CD14-positive monocyte (primary cell): ENCODE results near the gene CD22. TPM values are rescaled to one million over a fixed set of nuclear protein-coding genes. Genes with fewer than 3 reads are reported as not detected.

Experiments used
- DNase-seq, 3 donors: peaks; one replicate each; pipeline ENCODE4 v3.0.0-alpha.2; 2011 to 2022
- H2AFZ ChIP-seq: 2 replicates; pipeline ENCODE4 v1.6.0; 2012; ENCODE audit warnings: mild to moderate bottlenecking, low read depth, low read length, inconsistent platforms; ENCODE audit not compliant: insufficient read depth, poor library complexity, severe bottlenecking
- H3K27ac ChIP-seq, 2 donors: 1 replicate in 1 of 2; 2 replicates in 1 of 2; pipeline ENCODE4 v1.5.1; 2012 to 2013; ENCODE audit warnings: low read length in 2 of 2, control low read depth in 1 of 2, inconsistent platforms in 1 of 2, low read depth in 1 of 2, mild to moderate bottlenecking in 1 of 2
- H3K27me3 ChIP-seq, 2 donors: one replicate each; pipeline versions ENCODE4 v1.6.0 to v1.6.1; 2011 to 2013; ENCODE audit warnings: low read length in 2 of 2; ENCODE audit not compliant: control insufficient read depth in 2 of 2, insufficient read depth in 2 of 2
- H3K36me3 ChIP-seq, 2 donors: replicated peaks in 1 of 2; 1 replicate in 1 of 2; 2 replicates in 1 of 2; pipeline versions ENCODE4 v1.5.1 to v1.6.1; 2012 to 2013; ENCODE audit warnings: low read length in 2 of 2, control low read depth in 1 of 2, inconsistent platforms in 1 of 2, mild to moderate bottlenecking in 1 of 2; ENCODE audit not compliant: insufficient read depth in 2 of 2, control insufficient read depth in 1 of 2
- H3K4me1 ChIP-seq, 2 donors: 1 replicate in 1 of 2; 2 replicates in 1 of 2; pipeline versions ENCODE4 v1.5.1 to v1.6.1; 2012 to 2013; ENCODE audit warnings: low read length in 2 of 2, control low read depth in 1 of 2, inconsistent platforms in 1 of 2, mild to moderate bottlenecking in 1 of 2, moderate library complexity in 1 of 2; ENCODE audit not compliant: insufficient read depth in 2 of 2, control insufficient read depth in 1 of 2
- H3K4me2 ChIP-seq: replicated peaks from 2 replicates; pipeline ENCODE3; 2012; ENCODE audit warnings: low read length, moderate library complexity, mild to moderate bottlenecking; ENCODE audit not compliant: poor library complexity, severe bottlenecking; ENCODE audit errors: extremely low read depth
- H3K4me3 ChIP-seq, 3 experiments: fragments of 200-600 bp in 1 of 3; sonication (generic) in 1 of 3; replicated peaks in 1 of 3; 1 replicate in 2 of 3; 2 replicates in 1 of 3; pipeline ENCODE4 v1.5.1; 2011 to 2013; ENCODE audit warnings: low read length in 3 of 3, mild to moderate bottlenecking in 3 of 3, control low read depth in 2 of 3, low read depth in 2 of 3, inconsistent platforms in 1 of 3, moderate library complexity in 1 of 3
- H3K79me2 ChIP-seq: 2 replicates; pipeline ENCODE4 v1.6.0; 2012; ENCODE audit warnings: mild to moderate bottlenecking, control low read depth, inconsistent platforms, low read length, moderate library complexity; ENCODE audit not compliant: insufficient read depth
- H3K9ac ChIP-seq: 2 replicates; pipeline ENCODE4 v1.6.0; 2017; ENCODE audit warnings: low read length, mild to moderate bottlenecking; ENCODE audit not compliant: insufficient read depth, poor library complexity, severe bottlenecking
- H3K9me3 ChIP-seq, 2 donors: replicated peaks in 1 of 2; 1 replicate in 1 of 2; 2 replicates in 1 of 2; pipeline versions ENCODE4 v1.5.1 to v1.6.1; 2012 to 2013; ENCODE audit warnings: low read length in 2 of 2, control low read depth in 1 of 2; ENCODE audit not compliant: control insufficient read depth in 1 of 2, insufficient read depth in 1 of 2
- H4K20me1 ChIP-seq: 2 replicates; pipeline ENCODE4 v1.6.0; 2012; ENCODE audit warnings: mild to moderate bottlenecking, low read length, control low read depth, moderate library complexity; ENCODE audit not compliant: insufficient read depth
- H3K27ac Mint-ChIP-seq, 7 donors: one replicate each; pipeline ENCODE4 v1.8.0; 2020; ENCODE audit warnings: mild to moderate bottlenecking in 7 of 7, mixed read lengths in 7 of 7, moderate library complexity in 6 of 7, inconsistent platforms in 2 of 7
- H3K27me3 Mint-ChIP-seq, 3 donors: one replicate each; pipeline ENCODE4 v1.8.0; 2021 to 2022; ENCODE audit warnings: low read depth in 3 of 3, mild to moderate bottlenecking in 3 of 3, mixed read lengths in 3 of 3, moderate library complexity in 3 of 3, inconsistent platforms in 1 of 3
- H3K36me3 Mint-ChIP-seq, 2 donors: one replicate each; pipeline ENCODE4 v1.8.0; 2020; ENCODE audit warnings: mixed read lengths in 2 of 2, inconsistent platforms in 1 of 2, mild to moderate bottlenecking in 1 of 2
- H3K4me1 Mint-ChIP-seq: one replicate; pipeline ENCODE4 v1.8.0; 2020; ENCODE audit warnings: mild to moderate bottlenecking, mixed read lengths
- H3K4me3 Mint-ChIP-seq, 2 donors: one replicate each; pipeline ENCODE4 v1.8.0; 2020; ENCODE audit warnings: mild to moderate bottlenecking in 2 of 2, mixed read lengths in 2 of 2, moderate library complexity in 1 of 2
- H3K9me3 Mint-ChIP-seq, 7 donors: one replicate each; pipeline ENCODE4 v1.8.0; 2020 to 2022; ENCODE audit warnings: mixed read lengths in 7 of 7, mild to moderate bottlenecking in 6 of 7, moderate library complexity in 6 of 7, inconsistent platforms in 2 of 7
- WGBS: methylation state at CpG from one replicate; pipeline ENCODE4 v1.1.5; 2013; ENCODE audit warnings: missing lambda C conversion rate; ENCODE audit not compliant: insufficient coverage; 5-methylcytosine and 5-hydroxymethylcytosine counted together
- intact Hi-C, 2 donors: fragments of 100-400 bp; cut with micrococcal nuclease; formaldehyde crosslinking; loops; one replicate each; pipeline versions ENCODE4 v1.15.0 to v1.15.1; 2023
- polyA plus RNA-seq, 3 donors: library from polyadenylated mRNA; depleted of rRNA in 1 of 3; unstranded in 2 of 3; stranded (reverse) in 1 of 3; fragments of 300-500 nt in 2 of 3; fragments of >200 nt in 1 of 3; fragmentation: Illumina TruSeq in 2 of 3; gene quantifications; 1 replicate in 2 of 3; 2 replicates in 1 of 3; pipeline ENCODE4 v1.2.3, GENCODE V29; 2012 to 2021
- TF ChIP-seq, protein P1 (sequence below): fragments of 200-600 bp; IDR thresholded peaks from one replicate; pipeline ENCODE4 v1.8.0; 2022; ENCODE audit warnings: antibody characterized with exemption, mild to moderate bottlenecking

The CD22 gene
- polyA plus RNA-seq, 3 donors: 0.24 to 4.8 (median 0.88) TPM

DNA sequence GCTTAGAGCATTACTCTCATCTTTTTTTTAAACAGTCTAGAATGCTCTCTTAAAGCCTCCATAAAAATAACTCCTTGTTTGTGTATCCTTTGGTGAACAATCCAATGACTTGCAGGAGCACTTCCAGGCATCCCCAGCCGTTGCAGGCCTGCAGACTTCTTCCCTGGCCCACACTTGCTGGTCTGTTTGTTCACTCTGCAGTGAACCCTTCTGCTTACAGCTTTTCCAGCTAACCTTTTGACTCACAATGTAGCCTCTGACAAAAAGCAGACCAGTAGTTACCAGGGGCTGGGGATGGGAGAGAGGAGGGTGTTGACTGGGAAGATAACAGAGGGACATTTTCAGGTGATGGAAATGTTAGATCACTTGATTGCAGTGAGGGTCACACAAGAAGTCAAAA, 51.0 kb downstream of the CD22 start:
- no peaks in the 10 kb centered on the region for H3K36me3 ChIP-seq
- H3K79me2 ChIP-seq: no peaks in the 10 kb centered on the region
- no peak overlapping the region for H3K27ac ChIP-seq
- H3K9me3 ChIP-seq: peaks cover 6 to 12% of the 10 kb centered on the region in 2 donors
- H4K20me1 ChIP-seq: no peaks in the 10 kb centered on the region
- Mint-ChIP-seq H3K27ac (peak overlapping the region in 1 of 7 donors; percentile 24), H3K9me3 (peaks cover 3 to 24% (median 8%) of the 10 kb centered on the region in 7 donors), H3K36me3 (no peaks in the 10 kb centered on the region), H3K4me1 (peaks cover 17% of the 10 kb centered on the region), H3K27me3 (peaks cover 17 to 27% (median 20%) of the 10 kb centered on the region in 3 donors), H3K4me3 (no peak overlapping the region)
- H2AFZ ChIP-seq: no peak overlapping the region
- peaks cover 0 to 2% of the 10 kb centered on the region in 2 donors for H3K27me3 ChIP-seq
- no peak overlapping the region for H3K4me3 ChIP-seq
- peaks cover 0 to 12% of the 10 kb centered on the region in 2 donors for H3K4me1 ChIP-seq
- intact Hi-C loops: no loop called here
- no peak overlapping the region for H3K9ac ChIP-seq
- no peak overlapping the region for H3K4me2 ChIP-seq
- TF ChIP-seq, protein P1, sequence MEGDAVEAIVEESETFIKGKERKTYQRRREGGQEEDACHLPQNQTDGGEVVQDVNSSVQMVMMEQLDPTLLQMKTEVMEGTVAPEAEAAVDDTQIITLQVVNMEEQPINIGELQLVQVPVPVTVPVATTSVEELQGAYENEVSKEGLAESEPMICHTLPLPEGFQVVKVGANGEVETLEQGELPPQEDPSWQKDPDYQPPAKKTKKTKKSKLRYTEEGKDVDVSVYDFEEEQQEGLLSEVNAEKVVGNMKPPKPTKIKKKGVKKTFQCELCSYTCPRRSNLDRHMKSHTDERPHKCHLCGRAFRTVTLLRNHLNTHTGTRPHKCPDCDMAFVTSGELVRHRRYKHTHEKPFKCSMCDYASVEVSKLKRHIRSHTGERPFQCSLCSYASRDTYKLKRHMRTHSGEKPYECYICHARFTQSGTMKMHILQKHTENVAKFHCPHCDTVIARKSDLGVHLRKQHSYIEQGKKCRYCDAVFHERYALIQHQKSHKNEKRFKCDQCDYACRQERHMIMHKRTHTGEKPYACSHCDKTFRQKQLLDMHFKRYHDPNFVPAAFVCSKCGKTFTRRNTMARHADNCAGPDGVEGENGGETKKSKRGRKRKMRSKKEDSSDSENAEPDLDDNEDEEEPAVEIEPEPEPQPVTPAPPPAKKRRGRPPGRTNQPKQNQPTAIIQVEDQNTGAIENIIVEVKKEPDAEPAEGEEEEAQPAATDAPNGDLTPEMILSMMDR: no peak
- no CpG with 5 or more reads among the region's 1 CpG for WGBS
- DNase-seq: no peak

DNA sequence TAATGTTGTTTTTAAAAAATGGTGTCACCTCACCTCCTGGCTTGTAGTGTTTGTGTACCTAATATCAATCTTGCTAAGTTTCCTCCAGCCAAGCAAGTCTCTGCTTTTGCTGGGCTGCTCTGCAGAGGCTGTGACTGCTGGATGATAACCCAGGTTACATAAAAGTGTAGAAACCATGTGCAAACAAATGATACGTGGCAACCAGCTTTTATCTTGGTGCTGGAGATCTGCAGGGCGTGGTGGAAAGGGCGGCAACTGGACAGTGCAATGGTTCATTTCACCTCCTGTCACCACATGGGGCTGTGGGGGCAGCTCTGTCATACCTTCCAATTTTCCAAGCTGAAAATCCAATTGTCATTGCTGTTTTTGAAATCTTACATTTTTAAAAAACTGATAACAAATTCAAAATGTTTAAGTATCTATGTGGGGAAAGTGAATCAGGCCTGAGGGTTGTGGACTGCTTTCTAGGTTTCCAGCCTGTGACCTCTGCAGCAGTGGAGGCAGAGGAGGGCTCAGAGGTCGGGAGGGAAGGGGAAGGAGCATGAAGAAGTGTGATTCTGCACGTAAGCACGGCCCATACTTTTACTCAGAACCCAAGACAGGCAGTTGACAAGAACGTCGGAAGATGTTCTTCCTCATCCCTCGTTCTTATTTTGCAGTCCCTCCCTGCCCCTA, 51.6 kb downstream of the CD22 start:
- Histone ChIP-seq H3K4me1 (peaks cover 0 to 7% of the 10 kb centered on the region in 2 donors), H3K4me3 (no peak overlapping the region), H2AFZ (no peak overlapping the region), H3K79me2 (no peaks in the 10 kb centered on the region), H3K27ac (no peak overlapping the region), H3K36me3 (no peaks in the 10 kb centered on the region), H4K20me1 (no peaks in the 10 kb centered on the region), H3K4me2 (no peak overlapping the region), H3K9ac (no peak overlapping the region), H3K9me3 (peaks cover 12 to 15% of the 10 kb centered on the region in 2 donors), H3K27me3 (peaks cover 0 to 2% of the 10 kb centered on the region in 2 donors)
- 78% methylated on average over 6 of the region's 9 CpGs for WGBS
- intact Hi-C loops: no loop called here
- Mint-ChIP-seq H3K4me3 (no peak overlapping the region), H3K36me3 (no peaks in the 10 kb centered on the region), H3K9me3 (peaks cover 3 to 29% (median 13%) of the 10 kb centered on the region in 7 donors), H3K27ac (no peak overlapping the region), H3K4me1 (peaks cover 12% of the 10 kb centered on the region), H3K27me3 (peaks cover 14 to 24% (median 14%) of the 10 kb centered on the region in 3 donors)
- TF ChIP-seq, protein P1: no peak
- DNase-seq: no peak
